ENCODE data around the gene SMU1.
"Not testable (repeated sequence)": the region's sequence is repeated elsewhere in the genome, so short reads cannot be mapped to it uniquely, and the experiment has no call there.

The SMU1 gene

GRCh38 chr9:33104401-33104800 is 27.9 kb upstream of the SMU1 start:
- no peak for DNase-seq

GRCh38 chr9:33103501-33104281 is 27.2 kb upstream of the SMU1 start:
- DNase-seq = no peak

GRCh38 chr9:33102551-33103210 is 26.2 kb upstream of the SMU1 start:
- DNase-seq = no peak

- DNase-seq = no peak
Observed at GRCh38 chr9:33101104-33101951, 24.9 kb upstream of the SMU1 start.

- no peak for DNase-seq
Observed at GRCh38 chr9:33099754-33100153, 23.3 kb upstream of the SMU1 start.

- no peak for DNase-seq
Observed at GRCh38 chr9:33097192-33097591, 20.7 kb upstream of the SMU1 start.

GRCh38 chr9:33092634-33093033 is 16.2 kb upstream of the SMU1 start:
- no peak for DNase-seq

- DNase-seq = not testable (repeated sequence)
Observed at GRCh38 chr9:33085672-33086071, 9.2 kb upstream of the SMU1 start.

GRCh38 chr9:33082538-33083326 is 6.3 kb upstream of the SMU1 start:
- DNase-seq = peak; percentile 34

- no peak for DNase-seq
Observed at GRCh38 chr9:33082128-33082527, 5.7 kb upstream of the SMU1 start.

GRCh38 chr9:33081128-33081851 is 4.8 kb upstream of the SMU1 start:
- peak; percentile 90 for DNase-seq

GRCh38 chr9:33080534-33080933 is 4.1 kb upstream of the SMU1 start:
- peak; percentile 27 for DNase-seq

GRCh38 chr9:33068991-33069390 is 7.5 kb downstream of the SMU1 start:
- DNase-seq = no peak

GRCh38 chr9:33065157-33066076 is 11.1 kb downstream of the SMU1 start:
- DNase-seq = no peak

GRCh38 chr9:33051144-33051543 is 25.3 kb downstream of the SMU1 start:
- DNase-seq = no peak

GRCh38 chr9:33049680-33050361 is 26.7 kb downstream of the SMU1 start:
- DNase-seq = peak; percentile 43

- no peak for DNase-seq
Observed at GRCh38 chr9:33048054-33048465, 28.4 kb downstream of the SMU1 start.

GRCh38 chr9:33046061-33046460 is 30.4 kb downstream of the SMU1 start:
- no peak for DNase-seq

- DNase-seq = no peak
Observed at GRCh38 chr9:33044677-33045282, 31.7 kb downstream of the SMU1 start.

- DNase-seq = peak; percentile 85
Observed at GRCh38 chr9:33044162-33044673, 32.3 kb downstream of the SMU1 start.

All from activated CD4-positive, alpha-beta T cell treated with anti-CD3 and anti-CD28 coated beads, Interleukin-10, Interleukin-2, amounts not matched to agents 100 ng/mL and 50 ng/mL, durations not matched to agents 16 hours and 8 hours (primary cell).